Measurements from ENCODE around the gene SIRPB2. TPM values are rescaled to one million over a fixed set of nuclear protein-coding genes. Genes with fewer than 3 reads are reported as not detected.

Gene SIRPB2
- total RNA-seq, 4 donors from 2014 or later, result 0.79 to 6.4 (median 3.1) TPM

- 75 to 79% methylated on average over 7 of the region's 7 CpGs for WGBS, 2 donors
- TF ChIP-seq POLR2A (IDR thresholded peaks at IDR 0.05) (no peak), CTCF (IDR thresholded peaks at IDR 0.05) (no peak)
- intact Hi-C loops (cut with DNase I; ENCODE audit: low total_unique reads), result no loop called here
- no peak for DNase-seq (ENCODE audit: low spot score in 2 of 2)
- no peak overlapping the region for H3K4me3 ChIP-seq (ENCODE audit: low read depth, poor library complexity, severe bottlenecking)
These were observed 23.0 kb downstream of the SIRPB2 start for GRCh38 chr20:1468117-1468624.

- 61 to 65% methylated on average over 22 of the region's 22 CpGs for WGBS, 2 donors
- intact Hi-C loops (cut with DNase I; ENCODE audit: low total_unique reads), result no loop called here
- no peak overlapping the region for H3K4me3 ChIP-seq (ENCODE audit: low read depth, poor library complexity, severe bottlenecking)
- DNase-seq (ENCODE audit: low spot score in 2 of 2), result no peak
- no peak for TF ChIP-seq CTCF (IDR thresholded peaks at IDR 0.05)
- TF ChIP-seq POLR2A (IDR thresholded peaks at IDR 0.05), result no peak
These were observed 23.7 kb downstream of the SIRPB2 start for GRCh38 chr20:1467355-1468116.

- TF ChIP-seq CTCF (IDR thresholded peaks at IDR 0.05), result no peak
- TF ChIP-seq POLR2A (IDR thresholded peaks at IDR 0.05), result no peak
- no peak for DNase-seq (ENCODE audit: low spot score in 2 of 2)
- no peak overlapping the region for H3K4me3 ChIP-seq (ENCODE audit: low read depth, poor library complexity, severe bottlenecking)
- intact Hi-C loops (cut with DNase I; ENCODE audit: low total_unique reads), result no loop called here
- 3 to 9% methylated on average over 7 of the region's 7 CpGs for WGBS, 2 donors
These were observed 24.2 kb downstream of the SIRPB2 start for GRCh38 chr20:1467082-1467354.

- no peak for TF ChIP-seq POLR2A (IDR thresholded peaks at IDR 0.05)
- peak in 1 of 3 donors; percentile 80 for TF ChIP-seq CTCF (IDR thresholded peaks at IDR 0.05)
- WGBS, 2 donors, result 0 to 2% methylated on average over 15 to 21 of the region's 104 CpGs
- peak; percentile 91 to 98 for DNase-seq (ENCODE audit: low spot score in 2 of 2)
- intact Hi-C loops (cut with DNase I; ENCODE audit: low total_unique reads), result no loop called here
- peak within 1 kb of the TSS; percentile 90 for H3K4me3 ChIP-seq (ENCODE audit: low read depth, poor library complexity, severe bottlenecking)
These were observed 24.8 kb downstream of the SIRPB2 start, which contains the start of gene NSFL1C for GRCh38 chr20:1466211-1467081. TSS of gene NSFL1C (minus strand) at chr20:1466849. CDS start at chr20:1466824, 25 bp downstream.

GRCh38 chr20:1465470-1466210 lies 25.6 kb downstream of the SIRPB2 start:
- no peak for TF ChIP-seq POLR2A (IDR thresholded peaks at IDR 0.05)
- TF ChIP-seq CTCF (IDR thresholded peaks at IDR 0.05), result no peak

More at GRCh38 chr20:1465470-1466210, 25.6 kb downstream of the SIRPB2 start:
- peak overlapping the region; percentile 90 for H3K4me3 ChIP-seq (ENCODE audit: low read depth, poor library complexity, severe bottlenecking)
- 28 to 33% methylated on average over 12 of the region's 12 CpGs for WGBS, 2 donors
- intact Hi-C loops (cut with DNase I; ENCODE audit: low total_unique reads), result no loop called here
- no peak for DNase-seq (ENCODE audit: low spot score in 2 of 2)
